Skeletal muscle satellite cell (primary cell): ENCODE data around the gene TIGD2. TPM values are rescaled to one million over a fixed set of nuclear protein-coding genes. Genes with fewer than 3 reads are reported as not detected.
A peak's percentile ranks its signal among the peaks of the same experiment; 100 is the strongest.

Experiments
- H3K27me3 ChIP-seq: 2 replicates; pipeline ENCODE4 v1.7.0; 2013; ENCODE audit warnings: low read length; ENCODE audit not compliant: control insufficient read depth, insufficient read depth
- H3K36me3 ChIP-seq: 2 replicates; pipeline ENCODE4 v1.7.0; 2013; ENCODE audit warnings: mild to moderate bottlenecking, control low read depth, low read length; ENCODE audit not compliant: insufficient read depth
- H3K4me1 ChIP-seq: 2 replicates; pipeline ENCODE4 v1.7.0; 2013; ENCODE audit warnings: low read length; ENCODE audit not compliant: control insufficient read depth, insufficient read depth
- H3K4me2 ChIP-seq: 2 replicates; pipeline ENCODE4 v1.7.0; 2013; ENCODE audit warnings: mild to moderate bottlenecking, low read length
- H3K4me3 ChIP-seq: 2 replicates; pipeline ENCODE4 v1.7.0; 2013; ENCODE audit warnings: low read length
- H3K9ac ChIP-seq: 2 replicates; pipeline ENCODE4 v1.7.0; 2013; ENCODE audit warnings: mild to moderate bottlenecking, low read depth, low read length, moderate library complexity
- H3K9me3 ChIP-seq: replicated peaks from 2 replicates; pipeline ENCODE4 v1.7.0; 2013; ENCODE audit warnings: mild to moderate bottlenecking, control low read depth, low read length
- total RNA-seq: library from RNA; depleted of rRNA; stranded (reverse); fragments of >200 nt; gene quantifications from 2 replicates; pipeline ENCODE4 v1.2.3, GENCODE V29; 2012; rRNA removed

The TIGD2 gene
- total RNA-seq, result 7.4 and 7.6 TPM in 2 replicates

- peak within 1 kb of the TSS; percentile 91 for H3K4me3 ChIP-seq
These were observed at the start of gene TIGD2 for GRCh38 chr4:89110986-89111832. TSS of gene TIGD2 (plus strand) at chr4:89111533. CDS start at chr4:89112975, 1,442 bp downstream.

DNA sequence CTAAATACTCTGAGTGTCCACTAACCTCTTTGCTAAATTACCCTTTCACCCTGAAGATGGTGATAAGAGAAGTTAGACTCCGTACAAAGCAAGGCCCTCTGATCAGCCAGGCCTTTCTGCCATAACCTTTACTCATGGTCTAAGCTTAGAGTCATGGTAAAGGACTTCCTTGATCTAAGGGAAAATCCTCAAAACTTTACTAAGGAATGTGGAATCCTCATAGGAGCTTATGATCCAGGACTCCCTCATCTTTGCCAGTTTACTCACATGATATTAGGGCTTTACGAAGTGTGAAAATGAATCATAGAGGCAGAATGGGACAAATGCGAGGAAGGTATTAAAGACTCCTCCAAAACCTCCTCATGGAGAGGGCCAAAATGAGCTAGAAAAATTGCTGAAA, 46.5 kb upstream of the TIGD2 start:
- no peaks in the 10 kb centered on the region for H3K9me3 ChIP-seq
- H3K4me1 ChIP-seq, result no peaks in the 10 kb centered on the region
- H3K4me3 ChIP-seq, result no peak overlapping the region
- no peaks in the 10 kb centered on the region for H3K36me3 ChIP-seq
- no peak overlapping the region for H3K9ac ChIP-seq
- H3K27me3 ChIP-seq, result no peaks in the 10 kb centered on the region
- no peak overlapping the region for H3K4me2 ChIP-seq

More at GRCh38 chr4:89110986-89111832, at the start of gene TIGD2:
- Histone ChIP-seq H3K27me3 (peaks cover 32% of the 10 kb centered on the region), H3K9ac (peak within 1 kb of the TSS; percentile 87), H3K4me1 (peaks cover 15% of the 10 kb centered on the region), H3K9me3 (no peaks in the 10 kb centered on the region), H3K4me2 (peak within 1 kb of the TSS; percentile 93), H3K36me3 (no peaks in the 10 kb centered on the region)

DNA sequence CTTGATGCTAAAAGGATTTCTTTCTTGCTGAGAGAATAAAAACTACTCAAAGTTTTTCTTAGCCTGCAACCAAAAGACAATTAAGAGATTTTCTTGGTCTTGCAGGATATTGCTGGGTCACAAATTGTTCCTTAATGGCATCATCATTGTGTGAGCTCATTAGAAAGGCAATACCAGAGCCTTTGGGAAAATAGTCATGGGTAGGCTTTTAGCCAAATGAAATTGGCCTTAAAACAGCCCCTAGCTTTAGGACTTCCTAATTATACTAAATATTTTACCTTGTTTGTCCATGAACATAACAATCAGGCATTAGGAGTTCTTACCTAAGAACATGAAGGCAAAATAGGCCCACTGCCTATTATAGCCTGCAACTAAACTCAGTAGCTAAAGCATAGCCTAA, 43.9 kb upstream of the TIGD2 start:
- H3K4me3 ChIP-seq, result no peak overlapping the region
- no peaks in the 10 kb centered on the region for H3K36me3 ChIP-seq
- peaks cover 5% of the 10 kb centered on the region for H3K27me3 ChIP-seq
- H3K4me2 ChIP-seq, result no peak overlapping the region
- no peaks in the 10 kb centered on the region for H3K4me1 ChIP-seq
- H3K9ac ChIP-seq, result no peak overlapping the region
- no peaks in the 10 kb centered on the region for H3K9me3 ChIP-seq

DNA sequence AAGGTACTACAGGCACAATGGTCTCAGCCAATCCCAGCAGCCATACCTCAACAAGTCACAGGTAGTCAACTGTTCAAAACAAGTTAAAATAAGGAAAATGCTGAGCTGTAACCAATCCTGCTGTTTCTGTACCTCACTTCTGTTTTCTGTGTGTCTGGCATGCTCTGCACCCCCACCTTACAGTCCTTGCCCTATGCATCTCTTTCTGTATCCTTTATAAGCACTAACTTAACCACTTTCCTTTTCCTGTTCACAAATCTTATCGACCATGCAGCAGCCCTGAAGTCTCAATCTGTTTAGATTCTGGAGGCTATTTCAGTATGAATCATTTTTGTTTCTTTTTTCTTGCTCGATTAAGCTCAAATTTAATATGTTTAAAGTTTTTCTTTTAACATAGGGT, 41.9 kb upstream of the TIGD2 start:
- no peaks in the 10 kb centered on the region for H3K36me3 ChIP-seq
- H3K4me3 ChIP-seq, result no peak overlapping the region
- H3K27me3 ChIP-seq, result peaks cover 5% of the 10 kb centered on the region
- no peak overlapping the region for H3K4me2 ChIP-seq
- no peak overlapping the region for H3K9ac ChIP-seq
- no peaks in the 10 kb centered on the region for H3K9me3 ChIP-seq
- H3K4me1 ChIP-seq, result no peaks in the 10 kb centered on the region

GRCh38 chr4:89070041-89070440, 41.3 kb upstream of the TIGD2 start:
- H3K4me1 ChIP-seq, result no peaks in the 10 kb centered on the region
- no peak overlapping the region for H3K4me2 ChIP-seq
- no peak overlapping the region for H3K4me3 ChIP-seq
- H3K36me3 ChIP-seq, result no peaks in the 10 kb centered on the region
- no peak overlapping the region for H3K9ac ChIP-seq
- H3K27me3 ChIP-seq, result peaks cover 5% of the 10 kb centered on the region
- H3K9me3 ChIP-seq, result no peaks in the 10 kb centered on the region

DNA sequence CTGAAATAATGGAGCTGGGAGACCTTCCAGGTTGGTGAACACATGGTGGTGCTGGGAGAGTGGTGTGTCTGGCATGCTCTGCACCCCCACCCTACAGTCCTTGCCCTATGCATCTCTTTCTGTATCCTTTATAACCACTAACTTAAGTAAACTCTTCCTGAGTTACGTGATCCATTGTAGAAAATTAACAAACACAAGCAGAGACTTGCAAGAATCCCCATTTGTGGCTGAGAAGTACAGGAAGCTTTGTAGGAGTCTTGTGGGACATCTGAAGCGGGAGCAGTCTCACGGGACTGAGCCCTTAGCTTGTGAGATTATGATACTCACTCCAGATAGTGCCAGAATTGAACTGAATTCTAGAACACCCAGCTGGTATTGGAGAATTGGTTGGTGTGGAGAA, 40.0 kb upstream of the TIGD2 start:
- Histone ChIP-seq H3K4me2 (no peak overlapping the region), H3K9me3 (no peaks in the 10 kb centered on the region), H3K36me3 (no peaks in the 10 kb centered on the region), H3K27me3 (peaks cover 5% of the 10 kb centered on the region), H3K9ac (no peak overlapping the region), H3K4me3 (no peak overlapping the region), H3K4me1 (no peaks in the 10 kb centered on the region)

DNA sequence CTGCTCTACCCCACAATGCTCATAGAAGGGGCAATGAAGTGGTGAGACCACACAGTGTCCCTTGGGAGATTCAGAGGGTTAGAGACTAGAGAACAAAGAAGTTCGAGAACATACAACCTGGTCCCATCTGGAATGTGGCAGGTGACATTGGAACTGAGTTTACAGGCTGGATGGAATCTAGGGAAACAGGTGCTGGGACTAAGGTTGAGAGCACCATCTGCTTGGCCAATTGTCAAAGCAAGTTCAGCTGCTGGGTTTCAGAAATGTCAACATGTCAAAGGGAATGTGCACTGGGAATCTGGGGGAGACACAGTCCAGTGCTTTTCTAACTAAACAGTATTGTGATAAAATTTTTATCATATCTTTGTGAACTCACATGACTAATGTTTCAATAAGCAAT, 38.4 kb upstream of the TIGD2 start:
- Histone ChIP-seq H3K4me1 (no peaks in the 10 kb centered on the region), H3K9me3 (no peaks in the 10 kb centered on the region), H3K9ac (no peak overlapping the region), H3K36me3 (no peaks in the 10 kb centered on the region), H3K27me3 (peaks cover 5% of the 10 kb centered on the region), H3K4me3 (no peak overlapping the region), H3K4me2 (no peak overlapping the region)

DNA sequence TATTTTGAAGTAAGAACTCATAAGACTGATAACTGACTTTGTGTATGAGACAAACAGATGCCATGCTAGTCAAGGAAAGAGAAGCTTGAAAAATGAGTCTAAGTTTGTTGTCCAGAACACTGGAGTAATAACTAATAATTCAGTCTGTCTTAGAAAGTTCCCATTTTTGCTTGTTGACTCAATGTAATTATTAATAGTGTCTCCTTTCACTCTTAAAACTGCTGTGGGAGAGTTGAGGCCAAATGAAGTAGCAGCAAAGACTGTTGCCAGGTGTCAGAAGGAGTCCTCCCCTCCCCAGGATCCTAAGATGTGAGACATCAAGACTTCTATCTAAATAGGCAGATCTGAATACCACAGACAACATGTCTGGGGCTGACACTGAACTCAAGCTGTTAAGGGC, 33.6 kb upstream of the TIGD2 start:
- H3K4me1 ChIP-seq, result no peaks in the 10 kb centered on the region
- H3K27me3 ChIP-seq, result peaks cover 9% of the 10 kb centered on the region
- no peak overlapping the region for H3K4me2 ChIP-seq
- H3K9me3 ChIP-seq, result no peaks in the 10 kb centered on the region
- H3K36me3 ChIP-seq, result no peaks in the 10 kb centered on the region
- H3K4me3 ChIP-seq, result no peak overlapping the region
- no peak overlapping the region for H3K9ac ChIP-seq

GRCh38 chr4:89078300-89078699, 33.0 kb upstream of the TIGD2 start:
- H3K4me2 ChIP-seq, result no peak overlapping the region
- H3K4me3 ChIP-seq, result no peak overlapping the region
- no peaks in the 10 kb centered on the region for H3K4me1 ChIP-seq
- H3K9ac ChIP-seq, result no peak overlapping the region
- H3K9me3 ChIP-seq, result no peaks in the 10 kb centered on the region
- peaks cover 9% of the 10 kb centered on the region for H3K27me3 ChIP-seq
- no peaks in the 10 kb centered on the region for H3K36me3 ChIP-seq

DNA sequence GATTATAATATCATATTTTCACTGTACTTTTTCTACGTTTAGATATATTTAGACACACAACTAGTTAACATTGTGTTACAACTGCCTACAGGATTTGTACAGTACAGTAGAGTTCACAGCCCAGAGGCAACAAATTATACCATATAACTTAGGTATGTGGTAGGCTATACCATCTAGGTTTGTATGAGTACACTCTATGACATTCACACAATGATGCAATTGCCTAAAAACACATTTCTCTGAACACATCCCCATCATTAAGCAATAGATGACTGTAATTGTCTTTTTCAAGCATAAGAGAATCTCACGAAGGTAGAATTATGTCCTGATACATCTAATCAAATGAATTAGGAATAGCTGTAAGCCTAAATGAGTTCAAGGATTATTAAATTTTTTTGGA, 12.3 kb upstream of the TIGD2 start:
- H3K4me2 ChIP-seq, result no peak overlapping the region
- H3K4me3 ChIP-seq, result no peak overlapping the region
- H3K9me3 ChIP-seq, result no peaks in the 10 kb centered on the region
- peaks cover 17% of the 10 kb centered on the region for H3K27me3 ChIP-seq
- H3K36me3 ChIP-seq, result no peaks in the 10 kb centered on the region
- H3K9ac ChIP-seq, result no peak overlapping the region
- H3K4me1 ChIP-seq, result no peaks in the 10 kb centered on the region

DNA sequence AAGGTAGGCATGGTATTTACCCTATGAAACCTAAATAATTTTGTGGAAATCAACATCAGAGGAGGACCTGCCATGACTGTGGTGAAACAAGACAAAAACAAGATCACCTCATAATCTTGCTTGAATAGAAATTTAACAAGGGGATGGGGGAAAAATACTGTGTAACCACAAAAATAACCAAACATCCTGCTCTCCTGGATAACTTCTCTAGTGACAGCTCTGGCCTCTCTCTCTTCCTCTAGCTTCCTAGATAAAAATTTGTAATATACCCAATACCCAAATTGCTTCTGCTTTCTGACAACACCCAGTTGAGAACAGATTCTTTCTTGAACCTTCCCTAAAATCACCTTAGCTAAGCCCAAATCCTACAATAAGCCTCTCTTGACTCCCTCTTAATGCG, 11.9 kb upstream of the TIGD2 start:
- H3K4me3 ChIP-seq, result no peak overlapping the region
- no peaks in the 10 kb centered on the region for H3K36me3 ChIP-seq
- peaks cover 21% of the 10 kb centered on the region for H3K27me3 ChIP-seq
- no peak overlapping the region for H3K4me2 ChIP-seq
- no peak overlapping the region for H3K9ac ChIP-seq
- H3K9me3 ChIP-seq, result no peaks in the 10 kb centered on the region
- H3K4me1 ChIP-seq, result no peaks in the 10 kb centered on the region

DNA sequence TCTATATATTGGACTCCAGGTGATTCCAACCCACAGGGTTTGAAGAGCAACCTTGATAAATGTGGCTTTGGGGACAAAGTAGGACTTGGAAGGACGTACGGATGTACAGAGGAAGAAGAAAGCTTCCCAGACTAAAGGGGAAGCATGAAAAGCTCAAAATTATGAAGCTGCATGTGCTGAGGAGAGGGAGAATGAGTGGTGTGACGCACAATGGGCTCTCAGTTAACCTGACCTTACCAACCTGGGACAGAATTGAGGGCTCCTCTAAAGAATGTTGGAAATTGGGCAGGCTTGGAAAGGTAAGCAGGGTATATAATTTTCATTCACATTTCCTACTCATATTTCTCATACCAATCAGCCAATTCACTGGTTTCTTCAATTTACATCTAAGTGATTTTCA, 10.5 kb upstream of the TIGD2 start:
- Histone ChIP-seq H3K9me3 (no peaks in the 10 kb centered on the region), H3K4me1 (no peaks in the 10 kb centered on the region), H3K27me3 (peaks cover 30% of the 10 kb centered on the region), H3K4me2 (no peak overlapping the region), H3K36me3 (no peaks in the 10 kb centered on the region), H3K9ac (no peak overlapping the region), H3K4me3 (no peak overlapping the region)
